ENCODE data around the gene LRRC4. TPM values are rescaled to one million over a fixed set of nuclear protein-coding genes. Genes with fewer than 3 reads are reported as not detected.

Gene LRRC4, protein sequence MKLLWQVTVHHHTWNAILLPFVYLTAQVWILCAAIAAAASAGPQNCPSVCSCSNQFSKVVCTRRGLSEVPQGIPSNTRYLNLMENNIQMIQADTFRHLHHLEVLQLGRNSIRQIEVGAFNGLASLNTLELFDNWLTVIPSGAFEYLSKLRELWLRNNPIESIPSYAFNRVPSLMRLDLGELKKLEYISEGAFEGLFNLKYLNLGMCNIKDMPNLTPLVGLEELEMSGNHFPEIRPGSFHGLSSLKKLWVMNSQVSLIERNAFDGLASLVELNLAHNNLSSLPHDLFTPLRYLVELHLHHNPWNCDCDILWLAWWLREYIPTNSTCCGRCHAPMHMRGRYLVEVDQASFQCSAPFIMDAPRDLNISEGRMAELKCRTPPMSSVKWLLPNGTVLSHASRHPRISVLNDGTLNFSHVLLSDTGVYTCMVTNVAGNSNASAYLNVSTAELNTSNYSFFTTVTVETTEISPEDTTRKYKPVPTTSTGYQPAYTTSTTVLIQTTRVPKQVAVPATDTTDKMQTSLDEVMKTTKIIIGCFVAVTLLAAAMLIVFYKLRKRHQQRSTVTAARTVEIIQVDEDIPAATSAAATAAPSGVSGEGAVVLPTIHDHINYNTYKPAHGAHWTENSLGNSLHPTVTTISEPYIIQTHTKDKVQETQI
- polyA plus RNA-seq = 1 to 10 TPM in 2 of 3 donors, under 1 TPM in 1; 0.17 to 3.1 (median 1.5) TPM

DNA sequence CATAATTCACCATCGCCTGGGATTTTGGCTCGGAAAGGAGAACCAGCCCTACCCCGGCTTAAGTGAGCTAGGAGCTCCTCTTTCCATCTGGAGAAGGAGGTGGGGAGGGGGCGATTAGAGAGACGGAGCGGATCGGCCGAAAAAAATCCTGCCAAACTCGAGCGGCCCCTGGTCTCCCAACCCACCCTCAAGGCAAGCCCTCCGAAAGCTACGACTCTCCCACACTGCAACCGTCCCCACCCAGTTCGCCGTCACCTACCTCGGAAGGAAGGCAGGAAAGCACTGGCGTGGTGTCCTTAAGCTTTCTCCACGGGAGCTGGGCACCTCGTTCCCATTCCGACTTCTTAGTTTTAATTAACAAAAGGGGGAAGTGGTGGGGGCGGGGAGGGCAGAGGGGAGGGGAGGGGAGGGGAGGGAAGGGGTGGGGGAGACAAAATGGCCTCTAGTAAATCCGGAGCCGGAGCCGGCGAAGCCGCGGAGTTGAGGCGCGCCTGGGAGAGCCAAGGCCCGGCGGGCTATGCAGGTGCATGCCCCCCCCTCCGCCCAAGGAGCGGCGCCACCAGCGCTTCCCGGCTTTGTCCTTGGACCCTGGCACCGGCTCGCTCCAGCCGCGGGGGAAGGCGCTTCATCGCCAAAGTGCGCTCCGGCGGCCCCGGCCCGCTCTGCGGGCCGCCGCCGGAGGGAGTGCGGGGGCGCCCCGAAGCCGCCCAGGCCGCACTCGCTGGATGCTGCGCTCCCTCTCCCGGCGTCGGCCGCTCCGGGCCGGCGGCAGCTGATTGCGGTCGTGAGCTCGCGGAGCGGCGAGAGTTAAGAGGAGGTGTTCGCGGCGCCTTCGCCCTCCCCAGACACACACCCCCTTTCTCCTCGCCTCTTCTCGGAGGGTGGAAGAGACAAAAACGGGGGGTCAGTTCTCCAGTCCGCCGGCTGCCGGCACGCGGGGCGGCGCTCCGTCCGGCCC lies at the start of gene LRRC4:
TSS of gene LRRC4 (minus strand) at position 784 of the 958 bp plus-strand sequence. CDS start 797 bp downstream, outside the sequence.
- WGBS, 3 donors = 11 to 38% (median 16%) methylated on average over 58 to 87 of the region's 87 CpGs

DNA sequence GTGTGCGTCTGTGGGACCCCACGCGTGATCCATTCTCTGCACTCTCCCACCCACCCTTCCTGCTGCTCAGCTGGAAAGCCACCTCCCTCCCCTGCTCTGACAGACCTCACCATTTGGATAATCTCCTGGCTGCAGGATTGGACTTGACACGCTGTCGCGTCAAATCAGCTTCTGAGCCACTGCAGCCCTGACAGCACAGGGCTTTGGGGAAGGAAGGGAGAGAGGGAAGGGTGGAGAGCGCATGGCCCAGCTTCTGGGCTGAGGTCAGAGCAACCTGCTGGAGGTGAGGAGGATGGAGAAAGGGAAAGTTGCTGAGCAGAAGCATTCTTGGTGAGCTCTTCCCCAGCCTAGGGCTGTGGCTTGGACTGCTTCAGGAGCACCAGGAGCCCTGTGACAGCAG lies 48.9 kb upstream of the LRRC4 start:
- H3K27ac ChIP-seq (ENCODE audit: low read depth, low read length) = no peak overlapping the region
- WGBS, 3 donors = 93 to 97% (median 95%) methylated on average over 7 of the region's 7 CpGs

More for the DNA sequence above, at the start of gene LRRC4:
- H3K27ac ChIP-seq (ENCODE audit: low read depth, low read length) = peak within 1 kb of the TSS; percentile 44

DNA sequence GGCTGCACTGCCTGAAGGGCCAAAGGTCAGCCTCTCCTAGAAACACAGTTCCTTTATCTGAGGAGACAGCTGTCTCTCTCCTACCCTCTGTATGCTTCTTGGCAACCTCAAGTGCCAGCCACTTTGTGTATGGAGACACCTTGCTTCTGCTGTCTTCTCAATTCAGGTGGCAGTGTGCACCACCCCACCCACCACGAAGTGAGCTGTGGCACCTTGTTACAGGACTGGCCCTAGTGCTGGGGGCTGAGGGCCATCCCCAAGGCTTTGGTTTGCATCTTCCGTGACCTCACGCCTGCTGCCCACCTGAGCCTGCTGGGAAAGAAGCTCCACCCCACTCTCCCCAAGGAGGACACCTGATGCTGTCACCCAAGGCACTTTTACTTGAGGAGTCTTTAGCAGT lies 47.1 kb upstream of the LRRC4 start:
- no peak overlapping the region for H3K27ac ChIP-seq (ENCODE audit: low read depth, low read length)
- WGBS, 3 donors = 86 to 98% (median 97%) methylated on average over 3 of the region's 3 CpGs

DNA sequence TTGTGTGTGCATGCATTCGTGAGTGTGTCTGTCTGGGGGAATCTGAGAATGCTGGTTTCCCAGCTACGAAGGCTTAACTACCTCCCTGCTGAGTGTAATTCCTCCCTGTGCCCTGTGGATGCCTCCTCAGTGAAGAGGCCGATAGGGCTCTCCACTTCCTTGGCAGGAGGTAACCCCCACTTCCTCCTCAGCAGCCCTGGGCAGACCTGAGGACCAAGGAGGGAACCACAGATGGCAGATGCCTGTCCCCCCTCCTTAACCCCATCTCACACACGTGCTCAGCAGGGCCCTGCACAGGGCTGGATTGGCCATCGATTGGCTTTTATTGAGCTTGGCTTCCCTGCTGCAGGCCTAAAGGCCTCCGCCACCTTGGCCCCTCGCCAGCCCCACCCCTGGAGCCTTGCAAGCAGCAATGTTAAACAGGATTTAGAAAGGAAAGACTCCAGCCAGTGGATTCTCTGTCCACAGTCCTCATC lies 45.6 kb upstream of the LRRC4 start:
- no peak overlapping the region for H3K27ac ChIP-seq (ENCODE audit: low read depth, low read length)
- 35 to 47% (median 39%) methylated on average over 7 of the region's 7 CpGs for WGBS, 3 donors

DNA sequence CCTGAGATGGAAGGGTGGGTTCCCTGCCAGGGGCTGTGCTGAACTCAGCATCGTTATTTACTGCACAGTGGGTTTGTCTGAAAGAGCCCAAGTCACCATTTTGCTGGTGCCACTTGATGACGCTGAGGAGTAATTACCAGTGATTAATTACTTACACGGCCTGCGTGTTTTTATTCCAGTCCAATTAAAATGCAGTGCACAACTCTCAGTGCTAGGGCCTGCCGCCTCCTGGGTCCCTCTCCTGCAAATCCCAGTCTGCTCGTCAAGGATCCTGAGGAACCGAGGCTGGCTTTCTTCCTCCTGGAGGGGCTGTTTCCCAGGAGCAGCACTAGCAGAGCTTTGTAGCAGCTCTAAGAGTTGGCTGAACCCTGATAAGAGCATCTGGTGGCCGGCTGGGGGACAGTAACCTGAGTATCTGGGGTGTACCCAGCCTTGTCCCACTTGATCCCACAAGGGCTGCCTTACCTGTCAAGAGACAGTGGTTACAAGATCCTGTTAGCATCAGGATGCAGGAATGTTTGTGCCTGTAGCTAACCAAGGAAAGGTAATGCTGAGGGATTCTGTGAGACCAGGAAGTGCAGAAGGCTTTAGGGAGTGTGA lies 45.1 kb upstream of the LRRC4 start:
- WGBS, 3 donors = 84 to 91% (median 89%) methylated on average over 8 of the region's 8 CpGs
- no peak overlapping the region for H3K27ac ChIP-seq (ENCODE audit: low read depth, low read length)

DNA sequence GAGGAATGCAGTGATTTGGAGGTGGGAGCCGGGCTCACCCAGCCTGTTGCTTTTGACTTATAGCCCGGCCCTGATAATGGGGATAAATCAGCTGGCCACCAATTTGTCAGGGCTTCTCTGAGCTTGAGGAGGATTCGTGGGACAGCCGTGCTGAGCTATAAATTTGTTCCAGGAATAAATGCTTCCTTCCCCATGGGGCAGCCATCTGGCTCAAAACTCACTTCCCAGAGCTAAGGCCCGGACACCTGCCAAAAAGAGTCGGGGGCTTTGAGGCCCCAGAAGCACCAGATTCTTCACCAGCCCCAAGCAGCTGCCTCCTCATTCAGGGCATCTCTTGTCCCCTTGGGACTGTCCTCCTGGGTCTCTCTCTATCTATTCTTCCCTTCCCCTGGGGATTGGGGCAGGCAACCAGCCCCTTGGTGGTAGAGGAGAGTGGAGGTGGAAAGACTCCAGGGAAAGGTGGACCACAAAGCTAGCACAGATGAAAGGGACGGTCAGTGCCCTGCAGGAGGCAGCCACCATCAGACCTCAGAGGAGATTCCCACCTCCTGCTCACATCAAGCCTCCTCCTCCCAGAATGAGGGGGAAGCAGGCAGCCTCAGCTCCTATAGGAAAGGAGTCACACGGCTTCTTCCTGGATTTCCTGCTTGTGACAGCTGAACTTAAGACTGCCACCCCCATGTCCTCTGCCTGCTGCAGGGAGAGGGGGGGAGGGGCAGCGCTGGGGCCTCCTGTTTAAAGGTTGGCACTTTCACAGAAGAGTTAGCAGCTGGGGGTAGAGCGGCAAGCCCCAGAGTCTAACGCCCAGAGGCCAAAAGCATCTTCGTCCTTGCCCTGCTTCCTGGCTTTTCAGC lies 44.2 kb upstream of the LRRC4 start:
- 71 to 78% (median 75%) methylated on average over 12 of the region's 12 CpGs for WGBS, 3 donors
- no peak overlapping the region for H3K27ac ChIP-seq (ENCODE audit: low read depth, low read length)

DNA sequence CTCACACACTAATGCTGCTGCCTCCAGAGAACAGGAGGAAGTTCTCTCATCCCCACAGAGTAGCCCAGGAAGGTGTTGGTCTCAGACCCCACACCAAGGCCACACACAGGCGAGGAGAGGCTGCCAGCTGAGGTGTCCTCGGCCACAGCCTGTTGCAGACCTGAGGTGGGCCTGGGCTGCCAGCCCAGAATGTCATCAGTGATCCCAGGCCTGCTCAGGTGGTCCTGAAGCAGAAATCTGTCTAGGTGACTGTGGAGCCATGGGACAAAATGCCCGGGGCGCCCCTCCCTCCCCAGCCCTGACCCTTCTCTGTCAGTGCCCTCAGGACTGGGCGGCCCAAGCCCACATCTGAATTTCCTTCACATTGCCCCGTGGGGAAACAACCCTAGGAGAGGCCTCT lies 43.5 kb upstream of the LRRC4 start:
- no peak overlapping the region for H3K27ac ChIP-seq (ENCODE audit: low read depth, low read length)
- 85 to 88% (median 88%) methylated on average over 6 of the region's 6 CpGs for WGBS, 3 donors

DNA sequence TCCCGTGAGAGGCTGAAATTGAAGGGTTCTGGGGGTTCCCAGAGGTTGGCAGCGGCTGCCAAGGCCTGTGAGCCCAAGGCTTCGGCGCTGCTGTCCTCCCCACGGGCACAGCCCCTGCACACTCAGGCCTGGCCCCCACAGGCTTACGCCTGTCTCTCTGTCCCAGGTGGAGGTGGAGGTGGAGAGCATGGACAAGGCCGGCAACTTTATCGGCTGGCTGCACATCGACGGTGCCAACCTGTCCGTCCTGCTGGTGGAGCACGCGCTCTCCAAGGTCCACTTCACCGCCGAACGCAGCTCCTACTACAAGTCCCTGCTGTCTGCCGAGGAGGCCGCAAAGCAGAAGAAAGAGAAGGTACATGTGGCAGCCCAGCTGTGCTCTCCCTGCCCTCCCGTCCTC lies 43.1 kb upstream of the LRRC4 start:
- 83 to 97% (median 92%) methylated on average over 19 of the region's 19 CpGs for WGBS, 3 donors
- H3K27ac ChIP-seq (ENCODE audit: low read depth, low read length) = no peak overlapping the region

DNA sequence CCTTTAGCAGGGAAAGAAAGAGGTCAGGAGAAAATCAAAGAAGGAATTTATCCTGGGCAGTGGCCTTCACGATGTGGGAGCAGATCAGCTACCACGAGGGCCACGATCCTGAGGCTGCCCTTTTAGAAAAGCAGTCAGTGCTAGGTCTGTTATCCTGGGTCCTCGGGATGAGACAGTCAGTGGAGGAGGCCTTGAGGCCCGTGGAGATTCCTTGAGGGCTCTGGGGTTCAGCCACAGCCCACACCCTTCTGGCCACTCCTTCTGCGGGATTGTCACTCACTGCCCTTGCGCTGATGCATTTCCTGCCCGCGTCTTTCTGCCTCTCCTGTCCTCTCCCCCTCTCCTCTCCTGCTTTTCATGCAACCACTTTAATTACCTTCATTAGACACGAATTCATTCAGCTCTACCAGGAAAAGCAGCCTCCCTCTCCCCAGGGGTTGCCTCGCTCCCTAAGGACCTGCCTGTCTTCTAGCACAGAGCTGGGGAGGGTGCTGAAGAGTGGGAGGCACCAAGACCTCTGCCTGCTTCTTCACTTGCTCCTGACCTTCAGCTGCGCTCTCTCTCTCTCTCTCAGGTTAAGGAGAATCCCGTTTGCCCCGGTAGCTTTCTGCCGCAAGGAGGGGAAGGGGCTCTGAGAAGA lies 42.6 kb upstream of the LRRC4 start:
- 87 to 88% (median 88%) methylated on average over 15 of the region's 15 CpGs for WGBS, 3 donors
- H3K27ac ChIP-seq (ENCODE audit: low read depth, low read length) = no peak overlapping the region

DNA sequence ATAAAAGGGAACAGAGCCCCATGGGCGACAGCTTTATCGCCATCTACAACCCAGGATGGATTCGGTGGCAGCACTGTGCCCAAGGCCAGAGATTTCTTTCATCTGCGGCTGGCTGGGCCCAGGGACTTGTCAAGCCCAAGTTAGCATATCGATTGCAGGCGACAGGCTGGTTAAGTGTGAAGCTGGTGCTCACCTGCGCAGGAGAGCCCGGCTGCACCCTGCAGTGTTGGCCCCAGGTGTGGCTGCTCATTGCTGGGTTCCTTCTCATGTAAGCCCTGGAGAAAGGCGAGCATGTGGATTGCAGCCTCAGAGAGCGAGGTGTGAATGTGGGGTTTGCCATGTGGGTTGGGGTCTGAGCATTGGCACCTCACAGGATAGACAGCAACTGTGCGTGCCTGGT lies 40.6 kb upstream of the LRRC4 start:
- WGBS, 3 donors = 80 to 93% (median 86%) methylated on average over 11 of the region's 11 CpGs
- no peak overlapping the region for H3K27ac ChIP-seq (ENCODE audit: low read depth, low read length)

DNA sequence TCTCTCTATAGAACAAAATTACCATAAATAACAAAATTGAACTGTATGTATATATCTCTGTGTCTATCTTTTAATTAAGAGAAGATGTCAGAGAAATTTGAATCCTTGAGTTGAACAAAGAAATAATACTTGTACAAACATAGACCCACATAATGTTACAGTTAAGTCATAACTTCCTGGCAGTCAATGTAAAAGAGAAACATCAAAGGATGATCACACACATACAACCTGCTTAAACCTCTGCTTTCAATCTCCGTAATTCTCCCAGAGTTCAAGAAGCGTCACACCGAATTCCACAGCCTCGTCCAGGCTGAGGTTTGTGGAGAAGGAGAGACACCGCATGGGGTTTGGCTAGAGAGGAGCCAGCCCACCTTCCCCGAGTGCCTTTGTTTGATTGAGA lies 40.1 kb upstream of the LRRC4 start:
- WGBS, 3 donors = 87 to 90% (median 87%) methylated on average over 6 of the region's 6 CpGs
- no peak overlapping the region for H3K27ac ChIP-seq (ENCODE audit: low read depth, low read length)

DNA sequence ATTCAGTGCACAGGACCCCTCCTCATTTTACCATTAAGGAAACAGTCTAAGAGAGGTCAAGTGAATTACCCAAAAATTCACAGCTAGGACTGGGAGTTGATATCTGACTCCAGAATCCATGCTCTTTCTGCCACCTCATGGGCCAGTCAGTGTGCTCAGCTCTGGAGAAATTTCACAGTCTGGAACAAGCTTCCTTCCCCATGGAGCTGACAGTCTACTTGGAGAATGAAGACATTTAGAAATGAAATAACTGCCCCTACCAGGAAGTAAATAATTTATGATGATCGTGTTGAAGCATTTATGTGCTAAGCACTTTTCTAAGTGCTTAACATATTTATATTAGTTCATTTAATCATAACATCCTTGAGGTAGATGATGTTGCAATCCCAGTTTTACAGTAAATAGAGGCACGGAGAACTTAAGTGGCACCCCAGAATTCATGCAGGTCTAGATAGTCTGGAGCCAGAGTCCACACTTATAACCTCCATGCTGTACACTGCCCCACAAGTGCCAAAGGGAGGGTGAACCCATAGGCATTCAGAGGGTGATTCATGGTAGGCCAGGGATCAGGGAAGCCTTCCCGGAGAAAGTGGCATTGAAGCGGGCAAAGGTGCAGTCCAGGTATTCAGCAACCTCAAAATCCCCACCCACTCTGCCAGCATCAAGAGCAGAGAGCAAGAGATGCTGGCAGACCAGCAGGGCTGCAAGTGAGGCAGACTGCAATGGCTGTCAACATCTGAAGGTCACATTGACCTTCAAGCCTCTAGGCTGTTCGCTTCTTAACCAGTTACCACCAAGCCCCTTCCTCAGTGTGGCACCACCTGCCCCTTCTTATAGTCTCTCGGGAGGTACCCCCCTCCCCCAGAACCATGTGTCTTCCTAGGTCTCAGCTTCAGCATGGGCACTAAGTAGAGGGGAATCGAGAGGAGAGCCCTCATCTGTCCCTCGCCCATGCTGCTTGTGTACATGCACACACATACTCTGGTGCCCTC lies 38.4 kb upstream of the LRRC4 start:
- WGBS, 3 donors = 91 to 94% (median 94%) methylated on average over 8 of the region's 8 CpGs
- H3K27ac ChIP-seq (ENCODE audit: low read depth, low read length) = no peak overlapping the region

DNA sequence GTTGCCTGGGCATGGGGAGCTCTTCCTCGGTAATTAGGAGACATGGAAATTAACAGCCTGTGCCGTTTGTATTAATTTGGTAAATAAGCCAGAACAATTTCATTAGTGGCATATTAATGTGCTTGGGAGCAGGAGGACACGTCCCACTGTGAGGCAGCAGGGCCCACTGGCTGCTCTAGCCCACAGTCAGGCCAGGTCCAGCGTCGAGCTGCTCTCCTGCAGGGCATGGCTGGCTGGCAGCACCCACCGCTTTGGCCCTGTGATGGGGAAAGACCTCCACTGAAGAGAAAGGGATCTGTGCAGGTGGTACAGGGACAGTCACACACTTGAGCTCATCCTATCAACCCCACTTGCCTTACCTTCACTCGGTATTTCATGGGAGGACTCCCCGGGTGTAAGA lies 37.5 kb upstream of the LRRC4 start:
- no peak overlapping the region for H3K27ac ChIP-seq (ENCODE audit: low read depth, low read length)
- WGBS, 3 donors = 93 to 95% (median 94%) methylated on average over 8 of the region's 8 CpGs

DNA sequence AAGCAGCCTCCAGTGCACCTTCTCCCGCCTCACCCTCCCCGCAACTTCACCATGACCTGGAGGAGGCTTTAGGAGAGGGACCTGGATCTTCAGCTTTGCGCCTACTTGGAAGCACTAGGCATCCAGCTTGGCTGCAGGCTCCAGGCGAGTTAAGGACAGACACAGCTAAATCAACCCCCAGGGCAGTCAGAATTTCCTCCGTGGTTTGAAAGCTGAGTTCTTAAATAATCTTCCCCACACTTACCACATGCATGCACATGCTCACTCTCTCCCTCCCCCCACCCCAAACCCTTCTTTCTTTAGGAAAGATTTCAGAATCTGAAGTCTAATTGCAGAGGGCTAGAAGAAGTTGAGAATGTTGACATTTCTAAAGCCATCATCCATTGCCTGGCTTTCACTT lies 36.7 kb upstream of the LRRC4 start:
- 78 to 88% (median 85%) methylated on average over 5 of the region's 5 CpGs for WGBS, 3 donors
- H3K27ac ChIP-seq (ENCODE audit: low read depth, low read length) = no peak overlapping the region

DNA sequence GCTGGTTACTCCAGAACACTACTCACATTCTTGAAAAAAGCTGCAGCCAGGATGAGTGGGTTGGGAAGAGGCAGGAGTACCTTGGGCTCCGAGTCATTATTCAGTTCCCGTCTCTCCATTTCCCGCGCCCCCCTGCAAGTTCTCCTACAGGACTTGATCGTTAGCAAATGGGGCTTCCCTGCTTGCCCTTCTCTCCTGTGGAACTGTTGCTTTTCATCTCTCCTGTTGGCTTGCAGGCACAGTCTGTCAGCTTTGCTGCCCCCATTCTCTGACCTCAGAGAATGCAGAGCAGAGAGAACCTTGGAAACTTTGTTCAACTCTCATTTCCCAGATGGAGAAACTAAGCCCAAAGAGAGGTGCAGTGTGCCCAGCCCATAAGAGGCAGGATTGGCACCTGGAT lies 35.6 kb upstream of the LRRC4 start:
- 70 to 88% (median 71%) methylated on average over 5 of the region's 5 CpGs for WGBS, 3 donors
- H3K27ac ChIP-seq (ENCODE audit: low read depth, low read length) = no peak overlapping the region

DNA sequence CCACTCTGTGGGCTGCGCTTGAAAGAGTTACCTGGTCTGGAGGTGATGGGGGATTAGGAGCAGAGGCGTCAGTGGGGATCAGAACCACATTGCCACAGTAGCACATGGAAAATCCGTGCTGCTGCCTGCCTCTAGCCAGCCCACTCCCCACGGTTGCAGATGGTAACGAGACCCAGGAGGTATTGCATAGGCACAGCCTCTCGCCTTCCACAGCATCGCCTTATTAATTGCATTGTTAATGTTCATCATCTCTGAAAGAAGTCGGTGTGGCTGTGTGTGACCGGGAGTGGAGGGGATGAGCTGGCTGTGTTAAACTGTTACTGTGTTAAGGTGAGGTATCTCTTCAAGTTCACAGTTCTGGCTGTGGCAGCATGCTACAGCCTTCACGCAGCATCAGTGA lies 35.2 kb upstream of the LRRC4 start:
- WGBS, 3 donors = 95% methylated on average over 10 of the region's 10 CpGs
- no peak overlapping the region for H3K27ac ChIP-seq (ENCODE audit: low read depth, low read length)

Measured in adipose tissue (tissue), 3 donors.